HG03039 (cell line): ENCODE measurements around the gene TSSK2.

Experiments
- ATAC-seq: cut with Tn5 transposase; IDR thresholded peaks from one replicate; pipeline ENCODE4 v1.9.1; 2021; ENCODE audit warnings: mild to moderate bottlenecking, moderate library complexity; ENCODE audit not compliant: unreplicated experiment

TSSK2 gene

DNA sequence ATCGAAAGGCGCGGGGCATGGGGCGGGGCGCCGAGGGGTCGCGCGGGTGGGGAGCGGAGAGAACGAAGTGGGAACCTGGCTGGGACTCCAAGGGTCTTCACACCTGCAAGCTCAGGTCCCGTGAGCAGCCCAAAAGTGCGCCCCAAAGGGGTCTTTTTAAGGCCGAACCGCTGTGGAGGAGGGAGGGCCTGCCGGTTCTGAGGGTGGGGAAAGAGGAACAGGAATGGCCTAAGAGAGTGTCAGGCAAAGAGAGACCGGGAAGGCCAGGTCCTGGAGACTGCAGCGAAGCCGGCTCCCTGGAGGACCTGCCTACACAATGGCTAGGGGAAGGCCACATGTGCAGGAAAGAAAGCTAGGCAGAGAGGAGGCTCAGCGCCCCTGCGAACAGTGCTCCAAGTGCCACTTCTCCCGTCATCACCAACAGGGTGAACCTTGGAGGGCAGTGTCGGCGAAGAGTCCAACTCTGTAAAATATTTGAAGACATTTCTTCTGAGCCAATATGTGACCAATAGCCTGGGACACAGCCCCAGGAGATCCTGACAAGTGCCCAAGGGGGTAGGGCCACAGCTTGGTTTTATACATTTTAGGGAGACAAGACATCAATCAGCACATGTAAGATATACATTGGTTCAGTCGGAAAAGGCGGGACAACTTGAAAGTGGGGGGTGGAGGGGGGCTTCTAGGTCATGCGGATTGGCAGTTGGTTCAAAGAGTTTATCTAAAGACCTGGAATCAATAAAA is 8.2 kb upstream of the TSSK2 start:
- no peak for ATAC-seq

DNA sequence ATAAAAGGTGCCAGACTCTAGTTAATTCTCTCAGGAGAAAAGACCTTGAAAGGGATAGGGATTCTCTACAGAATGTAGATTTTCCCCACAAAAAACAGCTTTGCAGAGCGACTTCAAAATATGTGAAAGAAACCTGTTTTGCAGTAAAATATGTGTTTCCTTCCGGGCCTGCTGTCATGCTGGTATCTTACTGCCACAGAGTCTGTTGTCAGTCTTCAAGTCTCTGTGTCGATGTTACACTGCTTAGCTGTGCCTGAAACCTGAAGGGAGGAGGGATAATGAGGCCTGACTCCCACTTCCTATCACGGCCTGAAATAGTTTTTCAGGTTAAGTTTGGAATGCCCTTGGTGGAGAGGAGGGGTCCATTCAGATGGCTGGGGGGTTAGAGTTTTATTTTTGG is 7.2 kb upstream of the TSSK2 start:
- ATAC-seq: no peak

DNA sequence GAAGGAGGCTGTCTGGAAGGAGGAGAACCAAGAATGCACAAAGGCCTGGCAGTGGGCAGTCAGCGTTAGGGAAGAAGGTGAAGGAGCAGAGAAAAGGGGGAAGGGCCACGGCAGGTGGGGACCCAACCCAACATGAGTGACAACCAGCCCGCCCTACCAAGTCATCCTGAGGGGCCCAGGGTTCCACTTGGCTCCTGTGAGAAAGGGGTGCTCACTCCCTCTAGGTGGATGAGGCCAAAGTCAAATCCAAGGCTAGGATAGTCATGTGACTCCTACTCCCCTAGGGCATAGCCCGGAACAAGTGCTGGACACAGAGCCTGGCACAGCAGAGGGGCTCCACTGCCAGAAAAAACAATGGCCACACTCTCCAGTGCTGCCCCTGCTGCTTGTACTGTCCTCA is 6.7 kb upstream of the TSSK2 start:
- ATAC-seq: no peak

DNA sequence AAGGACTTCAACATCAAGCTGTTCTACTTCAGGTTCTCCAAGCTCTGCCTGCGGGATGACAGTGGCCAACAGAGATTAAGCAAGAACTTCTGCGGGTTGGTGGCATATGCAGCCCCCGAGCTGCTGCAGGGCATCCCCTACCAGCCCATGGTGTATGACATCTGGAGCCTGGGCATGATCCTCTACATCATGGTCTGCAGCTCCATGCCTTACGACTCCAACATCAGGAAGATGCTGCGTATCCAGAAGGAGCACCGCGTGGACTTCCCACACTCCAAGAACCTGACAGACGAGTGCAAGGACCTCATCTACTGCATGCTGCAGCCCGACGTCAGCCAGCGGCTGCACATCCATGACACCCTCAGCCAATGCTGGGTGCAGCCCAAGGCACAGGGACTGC is 6.1 kb upstream of the TSSK2 start:
- no peak for ATAC-seq

DNA sequence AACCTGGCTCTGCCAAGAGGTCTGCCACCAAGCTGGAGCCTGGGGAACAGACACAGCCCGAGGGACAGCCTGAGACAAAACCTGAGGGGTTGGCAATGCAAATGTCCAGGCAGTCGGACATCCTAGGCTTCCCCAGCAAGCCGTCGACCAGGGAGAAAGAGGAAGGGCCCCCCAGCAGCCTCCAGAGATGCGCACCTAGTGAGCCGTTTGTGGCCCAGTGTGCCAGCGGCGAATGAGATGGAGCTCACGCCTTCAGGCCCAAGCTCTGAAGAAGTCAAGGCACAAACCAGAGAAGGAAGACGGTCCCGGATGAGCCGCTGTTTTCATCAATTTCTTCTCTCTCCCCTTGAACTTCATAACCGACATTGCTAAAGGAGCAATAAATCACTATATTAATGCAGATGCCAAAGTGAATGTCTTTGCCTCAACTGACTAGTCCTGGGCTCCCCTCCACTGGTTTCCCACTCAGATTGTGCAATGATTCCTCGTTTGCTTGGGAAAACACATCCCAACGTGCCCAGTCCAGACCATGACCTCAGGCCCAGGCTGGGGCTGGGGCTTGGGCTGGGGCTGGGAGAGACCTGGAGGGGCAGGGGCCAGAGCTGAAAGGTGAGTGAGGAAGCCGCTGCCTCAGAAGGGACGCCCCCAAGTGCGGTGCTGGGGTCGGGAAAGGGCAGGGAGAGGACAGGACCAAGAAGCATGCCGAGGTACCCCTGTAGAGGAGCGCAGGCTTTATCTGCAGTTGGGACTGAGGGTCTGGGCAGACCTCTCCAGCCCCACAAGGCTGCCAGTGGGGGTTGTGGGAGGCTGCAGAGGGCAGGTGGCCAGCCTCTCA is 5.4 kb upstream of the TSSK2 start:
- ATAC-seq: no peak

DNA sequence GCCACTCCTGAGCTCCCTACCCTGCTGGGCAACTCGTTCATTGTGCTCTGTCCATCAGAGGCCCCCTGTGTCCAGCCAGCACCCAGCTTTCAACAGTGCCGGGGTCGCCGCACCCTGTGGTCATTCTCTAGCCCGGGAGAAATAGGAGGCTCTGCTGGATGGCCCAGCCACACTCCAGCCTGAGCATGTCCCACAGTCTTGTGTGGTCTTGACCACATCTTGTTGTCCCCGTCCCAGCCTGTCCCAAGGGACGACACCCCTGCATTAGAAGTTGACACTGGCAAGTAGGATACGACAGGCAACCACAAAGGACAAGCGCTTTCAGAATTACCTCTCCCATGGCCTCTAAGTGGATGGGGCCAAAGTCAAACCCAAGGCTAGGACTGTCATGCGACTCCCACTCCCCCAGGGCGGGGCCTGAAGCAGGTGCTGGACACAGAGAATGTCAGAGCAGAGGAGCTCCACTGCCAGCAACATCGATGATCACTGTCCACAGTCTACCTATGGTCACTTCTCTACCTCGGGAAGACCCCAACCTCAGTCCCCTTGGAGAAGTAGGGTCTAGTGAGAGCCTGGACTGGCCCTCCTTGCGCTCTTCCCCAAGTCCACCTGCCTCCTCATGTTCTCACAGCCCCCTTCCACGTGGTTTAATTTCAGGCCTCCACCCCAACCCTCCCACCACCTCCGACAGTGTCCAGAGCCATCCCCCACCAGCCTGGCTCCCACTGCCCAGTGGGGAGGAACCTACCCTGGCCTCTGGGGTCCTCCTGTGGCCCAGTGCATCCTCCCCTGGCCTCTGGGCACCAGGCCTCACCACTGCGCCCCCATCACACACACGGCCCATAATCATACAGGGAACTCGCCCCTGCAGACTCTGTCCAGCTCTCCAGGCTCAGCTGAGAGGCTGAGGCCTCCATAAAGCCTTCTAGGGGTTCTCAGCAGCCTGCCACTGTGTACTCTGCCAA is 4.5 kb upstream of the TSSK2 start:
- ATAC-seq: no peak

DNA sequence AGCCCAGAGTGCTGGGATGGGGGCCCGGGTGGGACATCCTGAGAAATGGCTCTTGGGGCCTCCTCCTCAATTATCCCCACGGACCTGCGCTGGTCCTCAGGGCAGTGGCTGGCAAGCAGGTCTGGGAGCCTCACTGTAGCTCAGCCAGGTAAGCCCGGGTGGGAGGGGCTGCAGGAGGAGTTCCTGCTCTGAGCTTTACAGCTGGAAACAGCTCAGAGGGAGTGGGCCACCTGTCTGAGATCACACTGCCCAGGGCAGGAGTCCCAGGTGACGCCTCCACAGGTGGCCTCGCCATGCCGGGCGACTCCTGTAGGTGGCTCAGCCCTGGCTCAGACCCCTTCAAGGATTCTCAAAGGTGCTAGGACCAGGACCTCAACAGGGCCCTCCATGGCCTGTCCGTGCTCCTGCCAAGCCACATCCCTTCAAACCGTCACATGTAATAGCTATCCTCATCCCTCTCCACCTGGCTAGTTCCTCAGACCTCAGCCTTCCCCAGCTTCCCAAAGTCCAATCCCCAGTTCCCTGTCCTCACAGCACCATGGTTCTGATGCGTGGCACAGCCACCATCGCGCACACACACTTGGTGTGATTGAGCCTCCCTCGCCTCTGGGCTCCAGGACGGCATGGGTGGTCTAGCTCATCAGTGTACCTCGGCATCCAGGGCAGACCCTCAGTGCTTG is 3.6 kb upstream of the TSSK2 start:
- no peak for ATAC-seq

DNA sequence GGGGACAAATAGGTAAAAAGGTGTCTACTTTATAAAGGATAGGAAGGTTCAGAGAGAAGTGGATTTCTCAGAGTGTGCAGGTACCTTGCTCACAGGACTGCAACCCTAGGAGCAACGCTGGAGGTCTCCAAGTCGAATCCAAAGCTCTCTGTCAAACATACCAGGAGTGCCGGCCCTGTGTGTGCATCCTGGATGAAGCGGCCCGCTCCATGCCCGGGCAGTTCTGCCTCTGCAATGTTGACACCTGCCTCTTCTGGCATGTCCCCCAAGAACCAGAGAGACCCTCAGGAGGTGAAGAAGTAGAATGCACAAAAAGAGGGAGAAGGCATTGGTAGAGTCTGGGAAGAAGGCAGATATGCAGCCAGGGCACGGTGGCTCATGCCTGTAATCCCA is 3.1 kb upstream of the TSSK2 start:
- no peak for ATAC-seq

DNA sequence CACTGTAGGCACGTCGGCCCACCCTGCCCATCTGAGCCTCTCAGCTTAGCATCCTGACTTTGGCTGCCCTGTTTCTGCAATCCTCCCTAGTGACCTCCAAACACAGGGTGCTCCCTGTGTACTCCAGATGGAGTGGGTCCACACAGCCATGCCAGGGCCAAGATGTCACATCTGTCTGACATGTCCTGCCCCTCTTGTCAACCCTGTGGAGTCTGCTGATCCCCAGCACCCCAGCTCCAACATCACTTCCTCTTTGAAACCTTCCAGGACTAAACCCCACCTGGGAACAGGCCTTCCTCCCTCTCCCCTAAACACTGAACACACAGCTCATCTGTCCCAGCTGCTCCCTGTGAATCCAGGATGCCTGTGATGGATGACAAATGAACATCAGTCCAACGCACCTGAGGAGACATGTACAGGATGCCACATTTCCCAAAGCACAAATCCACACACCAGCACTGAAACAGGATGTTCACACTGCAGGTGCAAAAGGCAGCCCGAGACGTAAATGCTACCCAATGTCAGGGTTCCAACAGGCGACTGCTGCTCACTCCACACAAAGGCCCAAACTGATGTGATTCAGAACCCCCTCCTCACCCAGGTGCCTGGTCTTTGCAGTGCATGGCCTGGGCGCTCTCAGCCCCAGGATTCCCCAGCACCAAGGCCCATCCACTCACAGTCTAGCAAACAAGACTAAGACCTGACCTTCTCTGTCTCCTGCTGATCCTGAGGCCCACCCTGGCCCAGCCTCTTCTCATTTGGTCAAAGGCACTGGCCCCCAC is 2.0 kb upstream of the TSSK2 start:
- no peak for ATAC-seq

DNA sequence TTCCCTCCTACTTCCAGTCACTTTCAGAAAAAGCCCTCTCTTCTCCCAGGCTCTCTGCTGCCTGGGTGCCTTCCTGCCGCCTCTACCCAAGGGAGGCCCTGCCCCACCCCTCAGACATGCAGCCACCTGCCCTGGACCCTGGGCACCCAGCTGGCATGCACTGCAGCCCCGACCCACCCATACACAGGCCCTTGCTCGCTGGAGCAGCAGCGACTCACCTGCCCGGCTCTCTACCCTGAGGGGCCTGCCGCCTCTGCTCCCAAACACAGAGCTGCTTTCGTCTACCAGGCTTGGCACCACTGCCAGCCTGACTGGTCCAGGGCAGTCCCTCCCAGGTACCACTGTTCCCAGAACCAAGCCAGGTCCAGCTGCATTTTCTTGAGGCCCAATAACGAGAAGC is 1.2 kb upstream of the TSSK2 start:
- no peak for ATAC-seq

DNA sequence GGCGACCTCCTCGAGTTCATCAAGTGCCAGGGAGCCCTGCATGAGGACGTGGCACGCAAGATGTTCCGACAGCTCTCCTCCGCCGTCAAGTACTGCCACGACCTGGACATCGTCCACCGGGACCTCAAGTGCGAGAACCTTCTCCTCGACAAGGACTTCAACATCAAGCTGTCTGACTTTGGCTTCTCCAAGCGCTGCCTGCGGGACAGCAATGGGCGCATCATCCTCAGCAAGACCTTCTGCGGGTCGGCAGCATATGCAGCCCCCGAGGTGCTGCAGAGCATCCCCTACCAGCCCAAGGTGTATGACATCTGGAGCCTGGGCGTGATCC is 542 bp downstream of the TSSK2 start:
- no peak for ATAC-seq

DNA sequence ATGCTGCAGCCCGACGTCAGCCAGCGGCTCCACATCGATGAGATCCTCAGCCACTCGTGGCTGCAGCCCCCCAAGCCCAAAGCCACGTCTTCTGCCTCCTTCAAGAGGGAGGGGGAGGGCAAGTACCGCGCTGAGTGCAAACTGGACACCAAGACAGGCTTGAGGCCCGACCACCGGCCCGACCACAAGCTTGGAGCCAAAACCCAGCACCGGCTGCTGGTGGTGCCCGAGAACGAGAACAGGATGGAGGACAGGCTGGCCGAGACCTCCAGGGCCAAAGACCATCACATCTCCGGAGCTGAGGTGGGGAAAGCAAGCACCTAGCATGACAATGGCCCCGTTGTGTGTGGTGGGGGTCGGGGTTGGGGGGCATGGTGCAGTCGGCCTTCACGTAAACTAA is 1.0 kb downstream of the TSSK2 start:
- no peak for ATAC-seq

DNA sequence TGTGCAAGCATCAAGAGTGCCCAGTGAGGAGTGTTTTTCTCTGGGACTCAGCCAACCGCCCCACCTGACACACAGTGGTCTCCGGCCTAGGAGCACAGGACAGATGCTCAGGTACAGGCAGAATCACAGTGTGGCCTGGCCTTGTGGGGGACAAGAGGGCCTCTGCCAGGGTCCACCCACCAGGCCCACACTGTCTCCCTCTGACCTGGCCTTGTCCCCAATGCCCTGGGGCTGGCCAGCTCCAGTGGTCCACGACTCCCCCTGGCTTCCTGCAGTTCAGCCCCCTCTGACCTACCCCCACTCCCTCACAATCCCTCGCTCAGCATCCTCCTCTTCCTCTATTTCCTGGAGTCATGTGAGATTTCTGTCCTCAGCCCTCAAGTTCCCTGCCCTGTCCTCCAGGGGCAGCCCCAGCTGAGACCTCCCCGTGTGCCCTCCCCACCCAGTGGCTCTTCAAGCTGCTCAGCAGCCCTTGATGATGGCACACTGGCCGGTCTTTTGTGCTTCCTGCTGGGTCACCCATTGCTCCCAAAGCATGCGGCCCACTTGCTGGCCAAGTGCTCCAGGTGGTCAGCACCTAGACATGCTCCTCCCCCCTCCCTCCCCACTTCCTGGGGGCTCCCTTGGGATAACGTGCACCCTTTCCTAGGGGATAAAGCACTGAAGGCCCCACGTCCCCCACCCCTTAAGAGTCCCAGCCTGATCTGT is 1.7 kb downstream of the TSSK2 start:
- no peak for ATAC-seq

DNA sequence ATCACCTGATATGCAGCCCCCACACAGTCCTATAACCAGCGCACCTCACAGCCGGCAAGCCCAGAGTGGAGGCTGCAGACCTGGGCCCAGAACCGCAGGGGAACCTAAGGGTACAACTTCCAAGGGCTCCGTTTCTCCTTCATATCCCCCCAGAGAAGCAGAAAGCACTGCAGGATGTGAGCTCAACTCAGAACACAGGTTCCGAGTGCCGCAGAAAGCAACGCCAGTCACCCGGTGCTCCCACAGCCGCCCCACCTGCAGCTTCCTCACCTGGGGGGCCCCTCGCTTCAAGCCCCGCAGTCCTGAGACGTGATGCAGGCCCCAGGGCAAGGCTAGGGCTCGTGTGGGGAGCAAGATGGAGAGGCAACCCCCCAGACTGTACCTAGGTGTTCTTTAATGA is 2.5 kb downstream of the TSSK2 start:
- no peak for ATAC-seq

DNA sequence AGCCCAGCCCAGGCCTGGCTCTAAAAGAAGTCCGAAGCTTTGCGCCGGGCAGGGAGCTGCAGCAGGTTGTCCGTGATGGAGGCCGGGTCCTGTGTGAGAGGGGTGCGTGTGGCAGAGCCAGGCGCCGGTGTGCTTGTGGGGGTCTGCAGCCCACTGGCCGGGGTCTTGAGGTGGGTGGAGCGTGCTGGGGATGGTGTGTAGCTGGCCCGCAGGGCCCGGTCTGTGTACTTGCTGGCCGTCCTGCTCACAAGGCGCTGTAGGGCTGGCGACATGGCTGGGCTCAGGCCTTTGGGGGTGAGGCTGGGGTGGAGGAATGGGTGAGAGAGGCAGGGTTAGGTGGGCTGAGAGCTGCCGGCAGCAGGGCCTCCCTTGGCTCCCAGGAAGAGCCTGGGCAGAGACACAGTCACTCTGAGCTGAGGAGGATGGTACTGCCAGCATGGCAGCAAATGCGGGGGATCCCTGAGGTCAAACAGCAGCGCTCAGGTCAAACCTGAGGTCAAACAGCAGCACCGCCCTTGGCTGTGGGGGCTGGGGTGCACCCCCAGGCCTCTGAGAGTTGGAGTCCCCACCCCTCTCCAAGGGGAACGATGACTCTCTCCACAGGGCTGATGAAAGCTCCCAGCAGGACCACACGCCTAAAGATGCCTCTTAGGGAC is 3.2 kb downstream of the TSSK2 start:
- no peak for ATAC-seq

DNA sequence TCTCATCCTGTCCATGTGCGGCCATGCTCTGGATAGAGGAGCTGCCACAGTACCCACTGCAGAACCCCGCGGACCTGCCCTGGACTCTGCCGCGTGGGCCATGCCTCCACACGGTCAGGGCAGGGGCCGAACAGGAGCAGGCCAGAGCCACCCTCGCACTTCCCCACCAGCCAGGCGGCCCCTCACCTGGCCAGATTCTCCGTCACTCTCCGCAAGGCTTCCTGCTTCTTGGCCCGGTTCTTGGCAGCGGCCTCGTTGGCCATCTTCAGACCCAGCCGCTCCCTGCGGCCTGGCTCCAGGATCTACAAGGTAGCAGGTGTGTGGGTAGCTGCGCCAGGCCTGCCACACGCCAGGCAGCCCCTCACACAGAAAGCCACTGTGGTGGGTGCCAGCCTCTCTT is 3.8 kb downstream of the TSSK2 start:
- no peak for ATAC-seq

DNA sequence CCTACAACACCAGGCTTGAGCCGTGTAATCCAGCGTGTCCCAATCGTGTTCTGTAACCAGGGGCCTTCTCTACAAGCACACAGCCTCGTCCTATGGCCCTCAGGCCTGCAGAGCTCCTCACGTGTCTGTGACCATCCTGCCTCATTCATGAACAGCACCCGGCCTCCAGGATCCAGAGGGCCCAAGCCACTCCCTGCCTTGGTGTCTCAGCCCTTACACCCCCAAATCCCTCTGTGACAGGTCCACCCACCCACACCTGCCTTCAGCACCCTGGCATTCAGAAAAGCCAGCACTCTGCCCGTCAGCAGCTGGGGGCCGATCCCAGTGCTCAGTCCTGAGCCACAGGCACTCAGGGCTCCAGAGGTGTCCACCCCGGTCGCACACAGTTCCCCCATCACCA is 5.8 kb downstream of the TSSK2 start:
- no peak for ATAC-seq

DNA sequence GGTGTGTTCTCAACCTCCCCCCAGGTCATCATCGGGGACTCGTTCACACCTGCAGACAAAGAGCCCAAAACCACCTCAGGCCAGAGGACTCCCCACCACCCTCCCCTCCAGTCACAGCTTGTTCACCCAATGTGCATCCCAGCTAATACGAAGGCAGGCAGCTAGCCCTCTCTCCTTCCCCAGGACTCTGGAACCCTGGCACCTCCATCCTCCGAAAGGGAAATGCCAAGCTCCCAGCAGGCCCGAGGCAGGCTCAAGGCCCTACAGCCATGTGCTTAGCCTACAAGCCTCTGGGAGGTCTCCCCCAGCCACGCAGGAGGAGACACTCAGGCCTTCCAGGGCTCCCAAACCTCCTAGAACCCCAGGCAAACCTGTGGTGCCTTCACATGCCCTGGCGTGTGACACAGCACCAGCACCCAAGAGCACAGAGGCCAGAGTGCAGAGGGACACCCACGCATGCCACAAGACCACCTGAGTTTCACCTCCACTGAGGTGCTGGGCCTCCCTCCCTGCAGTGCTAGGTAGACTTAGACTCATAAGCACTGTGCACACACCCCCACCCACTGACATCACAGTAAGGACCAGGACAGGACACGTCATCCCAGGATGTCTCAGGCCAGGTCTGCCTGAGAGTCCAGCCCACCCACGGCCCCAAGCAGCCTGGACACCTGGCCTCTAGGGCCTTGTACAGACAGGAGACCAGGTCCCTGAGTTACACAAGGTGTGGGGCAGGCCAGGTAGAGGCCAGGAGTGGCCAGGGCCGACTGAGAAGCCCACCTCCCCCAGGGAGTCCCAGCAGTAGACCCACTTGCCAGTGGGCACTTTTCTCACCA is 6.5 kb downstream of the TSSK2 start:
- no peak for ATAC-seq
